ENCODE results near the gene HLX.

HLX gene

GRCh38 chr1:220904876-220905275 lies 25.6 kb downstream of the HLX start:
- no peak for ATAC-seq
- H3K27ac Mint-ChIP-seq: no peak overlapping the region

DNA sequence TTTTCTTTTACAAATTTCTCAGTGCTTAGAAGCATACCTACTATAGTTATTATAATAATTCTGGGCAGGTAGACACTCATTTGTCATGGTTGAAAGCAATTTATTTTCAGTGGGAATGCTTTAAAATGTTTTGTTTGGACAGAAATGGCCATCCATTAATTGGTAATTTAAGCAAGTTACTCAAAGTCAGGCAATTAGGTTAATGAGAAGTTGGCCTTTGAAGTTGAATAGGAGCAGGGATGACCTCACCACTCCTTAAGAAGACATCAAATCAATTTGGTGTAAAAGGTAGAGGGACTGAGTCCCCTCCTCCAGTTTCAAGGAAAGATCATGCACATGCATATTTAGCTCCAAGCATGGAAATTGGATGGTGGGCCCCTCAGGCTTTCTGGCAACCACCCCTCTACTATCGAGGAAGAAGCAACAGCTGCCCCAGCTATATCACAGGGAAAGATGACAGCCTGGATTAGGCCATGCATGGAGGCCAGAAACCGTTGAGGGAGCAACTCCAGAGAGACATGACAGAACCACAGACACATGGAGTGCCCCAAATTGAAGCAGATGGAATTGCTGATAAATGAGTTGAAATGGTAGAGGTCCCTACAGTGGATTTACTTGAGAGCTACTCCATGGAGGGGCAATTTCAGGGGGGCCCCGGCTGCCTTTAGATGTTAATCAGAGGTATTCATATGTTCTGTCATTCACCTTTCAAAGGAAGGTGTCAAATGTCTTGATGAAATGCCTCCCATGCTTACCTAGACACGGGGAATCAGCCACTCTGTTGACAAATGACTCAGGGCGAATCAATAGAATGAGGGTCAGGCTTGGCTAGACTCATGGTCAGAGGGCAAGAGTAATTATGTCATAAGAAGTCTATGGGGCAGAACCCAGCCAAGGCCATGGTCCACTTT lies 26.7 kb downstream of the HLX start:
- Mint-ChIP-seq H3K9me3 (no peaks in the 10 kb centered on the region), H3K27ac (no peak overlapping the region), H3K4me3 (no peak overlapping the region), H3K27me3 (no peaks in the 10 kb centered on the region), H3K36me3 (no peaks in the 10 kb centered on the region), H3K4me1 (peaks cover 17% of the 10 kb centered on the region)
- ATAC-seq: no peak

More at GRCh38 chr1:220904876-220905275, 25.6 kb downstream of the HLX start:
- Mint-ChIP-seq H3K27me3 (no peaks in the 10 kb centered on the region), H3K4me3 (no peak overlapping the region), H3K9me3 (no peaks in the 10 kb centered on the region), H3K4me1 (peaks cover 16% of the 10 kb centered on the region), H3K36me3 (no peaks in the 10 kb centered on the region)

GRCh38 chr1:220906561-220907334 lies 27.5 kb downstream of the HLX start:
- H3K4me1 Mint-ChIP-seq: peaks cover 17% of the 10 kb centered on the region
- H3K27ac Mint-ChIP-seq: no peak overlapping the region
- ATAC-seq: no peak
- H3K36me3 Mint-ChIP-seq: no peaks in the 10 kb centered on the region
- H3K4me3 Mint-ChIP-seq: no peak overlapping the region
- no peaks in the 10 kb centered on the region for H3K9me3 Mint-ChIP-seq
- H3K27me3 Mint-ChIP-seq: no peaks in the 10 kb centered on the region

DNA sequence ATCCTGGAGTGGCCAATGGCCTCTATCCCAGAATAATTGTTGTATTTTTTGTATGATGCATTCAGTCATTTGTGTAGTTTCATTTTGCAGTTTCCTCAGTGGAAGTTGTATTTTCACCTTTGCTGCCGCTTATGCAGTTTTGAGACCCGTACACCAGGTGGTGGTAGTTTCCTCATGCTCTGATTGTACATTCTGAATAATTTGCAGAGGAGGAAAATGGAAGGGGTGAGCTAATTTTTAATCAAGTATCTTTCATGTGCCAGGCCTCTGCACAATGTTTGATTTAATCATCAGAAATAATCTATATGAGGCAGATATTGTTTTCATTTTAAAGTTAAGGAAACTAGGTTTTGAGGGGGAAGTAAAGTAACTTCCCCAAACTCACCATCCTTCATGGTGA lies 29.5 kb downstream of the HLX start:
- Mint-ChIP-seq H3K36me3 (no peaks in the 10 kb centered on the region), H3K4me3 (no peak overlapping the region), H3K27ac (peak overlapping the region; percentile 36), H3K27me3 (no peaks in the 10 kb centered on the region), H3K4me1 (peaks cover 17% of the 10 kb centered on the region), H3K9me3 (no peaks in the 10 kb centered on the region)
- ATAC-seq: no peak

DNA sequence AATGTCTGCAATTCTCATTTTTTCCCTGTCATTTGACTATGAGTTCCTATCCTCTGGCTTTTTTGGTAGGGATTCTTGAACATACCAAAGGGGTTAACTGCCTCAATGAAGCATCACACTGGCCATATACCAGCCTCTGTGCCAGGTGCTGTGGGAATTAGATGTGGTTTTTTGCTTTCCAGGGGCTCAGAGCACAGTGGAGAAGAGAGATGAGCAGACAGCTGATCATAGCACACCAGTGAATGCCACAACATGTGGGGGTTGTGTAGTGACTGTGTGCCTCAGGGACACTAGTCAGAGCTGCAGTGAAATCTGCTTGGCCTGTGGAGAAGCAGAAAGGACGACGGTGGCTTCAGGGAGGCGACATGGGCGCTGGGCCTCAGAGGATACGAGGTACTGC lies 30.8 kb downstream of the HLX start:
- no peak for ATAC-seq
- no peak overlapping the region for H3K27ac Mint-ChIP-seq

GRCh38 chr1:220914283-220915116 lies 35.3 kb downstream of the HLX start:
- no peak overlapping the region for H3K4me3 Mint-ChIP-seq
- H3K27ac Mint-ChIP-seq: peak overlapping the region; percentile 54
- no peaks in the 10 kb centered on the region for H3K9me3 Mint-ChIP-seq
- H3K27me3 Mint-ChIP-seq: no peaks in the 10 kb centered on the region
- no peaks in the 10 kb centered on the region for H3K36me3 Mint-ChIP-seq
- peaks cover 26% of the 10 kb centered on the region for H3K4me1 Mint-ChIP-seq
- peak; percentile 39 for ATAC-seq

More for the DNA sequence above, 30.8 kb downstream of the HLX start:
- peaks cover 28% of the 10 kb centered on the region for H3K4me1 Mint-ChIP-seq
- H3K4me3 Mint-ChIP-seq: no peak overlapping the region
- no peaks in the 10 kb centered on the region for H3K36me3 Mint-ChIP-seq
- H3K27me3 Mint-ChIP-seq: no peaks in the 10 kb centered on the region
- H3K9me3 Mint-ChIP-seq: no peaks in the 10 kb centered on the region

DNA sequence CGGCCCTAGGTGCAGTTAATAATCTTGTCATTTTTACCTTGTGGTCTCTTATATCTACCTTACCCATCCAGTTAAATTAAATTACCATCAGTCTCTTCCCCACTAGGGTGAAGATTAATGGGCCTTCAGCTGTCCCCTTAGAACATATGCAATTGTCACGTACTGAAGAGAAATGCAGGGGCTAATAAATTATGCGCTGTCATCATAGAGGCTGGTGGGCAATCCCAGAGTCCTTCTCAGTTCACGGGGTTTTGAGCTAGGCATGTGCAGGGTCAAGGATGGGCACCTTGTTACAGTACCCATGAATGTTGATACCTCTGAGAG lies 35.8 kb downstream of the HLX start:
- H3K9me3 Mint-ChIP-seq: no peaks in the 10 kb centered on the region
- no peaks in the 10 kb centered on the region for H3K27me3 Mint-ChIP-seq
- no peak overlapping the region for H3K4me3 Mint-ChIP-seq
- no peaks in the 10 kb centered on the region for H3K36me3 Mint-ChIP-seq
- peak overlapping the region; percentile 54 for H3K27ac Mint-ChIP-seq
- ATAC-seq: no peak
- peaks cover 27% of the 10 kb centered on the region for H3K4me1 Mint-ChIP-seq

DNA sequence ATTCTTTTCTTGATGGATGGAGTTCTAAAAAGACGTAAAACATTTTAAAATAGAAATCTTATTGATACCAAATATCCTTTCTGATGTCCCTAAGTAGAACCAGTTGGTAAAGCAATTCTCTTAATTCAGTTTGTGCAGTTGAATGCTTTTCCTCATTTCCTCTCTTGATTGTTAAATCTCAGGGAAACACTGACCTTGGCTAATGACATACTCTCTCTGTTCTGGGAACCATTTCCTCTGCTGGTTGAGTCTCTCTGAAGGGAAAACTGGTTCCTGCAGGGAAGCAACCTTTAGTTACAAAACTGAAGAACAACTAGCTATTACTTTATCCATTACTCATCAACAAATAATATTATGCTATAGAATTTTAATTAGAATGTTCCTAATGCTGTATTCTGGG lies 36.7 kb downstream of the HLX start:
- ATAC-seq: no peak
- Mint-ChIP-seq H3K27me3 (no peaks in the 10 kb centered on the region), H3K9me3 (no peaks in the 10 kb centered on the region), H3K4me1 (peaks cover 30% of the 10 kb centered on the region), H3K4me3 (no peak overlapping the region), H3K27ac (no peak overlapping the region), H3K36me3 (no peaks in the 10 kb centered on the region)

DNA sequence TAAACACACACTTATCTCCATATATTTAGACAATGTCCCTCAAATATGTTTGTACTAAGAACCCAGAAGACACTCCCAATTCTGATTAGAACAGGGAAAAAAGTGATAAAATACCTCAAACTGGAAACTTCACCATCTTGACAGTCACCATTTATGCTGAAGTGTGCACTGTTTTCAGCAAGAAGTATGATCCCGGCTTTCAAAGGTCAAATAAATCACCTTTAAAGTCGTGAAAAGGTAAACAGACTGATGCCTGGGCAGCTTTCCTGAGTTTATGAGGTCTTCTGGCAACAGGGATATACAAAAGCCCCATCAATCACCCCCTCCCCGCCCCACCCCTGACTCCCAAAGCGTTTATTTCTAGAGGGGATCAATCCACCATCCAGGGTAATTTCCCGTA lies 37.9 kb downstream of the HLX start:
- no peaks in the 10 kb centered on the region for H3K27me3 Mint-ChIP-seq
- no peaks in the 10 kb centered on the region for H3K9me3 Mint-ChIP-seq
- H3K4me1 Mint-ChIP-seq: peaks cover 39% of the 10 kb centered on the region
- H3K4me3 Mint-ChIP-seq: no peak overlapping the region
- no peak overlapping the region for H3K27ac Mint-ChIP-seq
- ATAC-seq: no peak
- no peaks in the 10 kb centered on the region for H3K36me3 Mint-ChIP-seq

GRCh38 chr1:220917535-220918209 lies 38.4 kb downstream of the HLX start:
- H3K4me1 Mint-ChIP-seq: peaks cover 43% of the 10 kb centered on the region
- no peaks in the 10 kb centered on the region for H3K36me3 Mint-ChIP-seq
- H3K27me3 Mint-ChIP-seq: no peaks in the 10 kb centered on the region
- no peak for ATAC-seq
- H3K27ac Mint-ChIP-seq: no peak overlapping the region
- no peaks in the 10 kb centered on the region for H3K9me3 Mint-ChIP-seq
- no peak overlapping the region for H3K4me3 Mint-ChIP-seq

DNA sequence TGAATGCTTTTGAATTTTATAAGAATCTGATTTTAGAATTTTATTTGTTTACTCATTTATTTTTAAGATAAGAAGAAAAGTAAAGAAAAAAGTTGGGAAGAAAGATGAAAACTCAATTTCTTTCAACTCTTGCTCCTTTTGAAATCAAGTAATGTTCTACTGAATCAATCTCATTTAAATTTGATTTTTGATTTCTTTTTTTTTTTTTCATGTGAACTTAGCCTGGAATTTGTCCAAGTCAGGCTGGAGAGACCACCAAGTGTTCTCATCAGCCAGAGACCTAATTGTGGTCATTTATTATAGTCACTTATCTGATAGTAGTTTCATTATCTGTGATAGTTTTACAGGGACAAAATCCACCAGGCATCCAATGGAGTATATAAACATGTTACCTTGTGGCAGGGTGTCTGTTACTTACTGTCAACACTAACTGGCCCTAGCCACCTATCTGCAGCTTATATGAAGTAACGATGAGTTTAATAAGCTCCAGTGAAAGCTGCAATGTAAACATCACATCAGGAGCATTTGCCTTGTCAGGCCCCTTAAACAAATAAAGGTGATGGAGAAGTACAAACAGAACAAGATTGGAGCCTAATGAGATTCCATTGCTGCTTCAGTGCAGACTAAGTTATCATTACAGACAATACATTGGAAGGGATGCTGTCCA lies 39.2 kb downstream of the HLX start:
- H3K9me3 Mint-ChIP-seq: no peaks in the 10 kb centered on the region
- ATAC-seq: no peak
- no peaks in the 10 kb centered on the region for H3K27me3 Mint-ChIP-seq
- H3K36me3 Mint-ChIP-seq: no peaks in the 10 kb centered on the region
- H3K4me1 Mint-ChIP-seq: peaks cover 43% of the 10 kb centered on the region
- H3K4me3 Mint-ChIP-seq: no peak overlapping the region
- no peak overlapping the region for H3K27ac Mint-ChIP-seq

DNA sequence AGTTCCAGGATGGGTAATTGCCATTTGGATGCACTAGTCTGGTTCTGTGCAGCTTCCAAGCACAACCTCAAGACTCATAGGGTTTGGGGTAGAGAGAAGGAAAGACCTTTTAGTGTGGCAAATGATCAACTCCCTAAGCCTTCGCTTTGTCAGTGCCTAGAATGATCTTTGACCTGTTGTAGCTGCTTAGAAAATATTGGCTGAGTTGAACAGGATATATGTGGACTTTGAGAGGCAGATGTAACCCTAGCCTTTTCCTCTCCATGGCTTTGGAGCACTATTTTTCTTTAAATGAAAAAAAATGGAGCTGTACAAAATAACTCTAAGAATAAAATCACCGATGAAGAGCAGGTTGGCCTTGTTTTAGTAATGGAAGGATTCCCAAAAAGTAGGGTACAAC lies 41.7 kb downstream of the HLX start:
- no peak for ATAC-seq
- no peak overlapping the region for H3K27ac Mint-ChIP-seq
- H3K4me1 Mint-ChIP-seq: peaks cover 23% of the 10 kb centered on the region
- no peak overlapping the region for H3K4me3 Mint-ChIP-seq
- no peaks in the 10 kb centered on the region for H3K9me3 Mint-ChIP-seq
- peaks cover 10% of the 10 kb centered on the region for H3K27me3 Mint-ChIP-seq
- H3K36me3 Mint-ChIP-seq: no peaks in the 10 kb centered on the region

GRCh38 chr1:220921498-220921897 lies 42.3 kb downstream of the HLX start:
- peak overlapping the region; percentile 40 for H3K27ac Mint-ChIP-seq
- no peaks in the 10 kb centered on the region for H3K36me3 Mint-ChIP-seq
- peak; percentile 63 for ATAC-seq
- H3K4me3 Mint-ChIP-seq: no peak overlapping the region
- peaks cover 15% of the 10 kb centered on the region for H3K27me3 Mint-ChIP-seq
- H3K4me1 Mint-ChIP-seq: peaks cover 23% of the 10 kb centered on the region
- H3K9me3 Mint-ChIP-seq: no peaks in the 10 kb centered on the region

- H3K4me1 Mint-ChIP-seq: peaks cover 23% of the 10 kb centered on the region
- no peak for ATAC-seq
- H3K9me3 Mint-ChIP-seq: no peaks in the 10 kb centered on the region
- peak overlapping the region; percentile 40 for H3K27ac Mint-ChIP-seq
- H3K27me3 Mint-ChIP-seq: peaks cover 18% of the 10 kb centered on the region
- H3K4me3 Mint-ChIP-seq: no peak overlapping the region
- no peaks in the 10 kb centered on the region for H3K36me3 Mint-ChIP-seq
Measured at GRCh38 chr1:220921971-220922635, 42.9 kb downstream of the HLX start.

Data from stimulated activated memory B cell treated with anti-CD40 and anti-IgM and Interleukin-4, amounts not matched to agents 10 μg/mL and 1 μg/mL and 100 μg/mL, for 72 hours (primary cell).